ENCODE measurements around the gene TMEM179B. TPM values are rescaled to one million over a fixed set of nuclear protein-coding genes. Genes with fewer than 3 reads are reported as not detected.

Gene TMEM179B
- total and polyA plus RNA-seq, 9 of the 15 experiments (the other 6 are each of a cell fraction or from before 2014, with no cell fraction given): 27.7 to 105 (median 37.0) TPM

DNA sequence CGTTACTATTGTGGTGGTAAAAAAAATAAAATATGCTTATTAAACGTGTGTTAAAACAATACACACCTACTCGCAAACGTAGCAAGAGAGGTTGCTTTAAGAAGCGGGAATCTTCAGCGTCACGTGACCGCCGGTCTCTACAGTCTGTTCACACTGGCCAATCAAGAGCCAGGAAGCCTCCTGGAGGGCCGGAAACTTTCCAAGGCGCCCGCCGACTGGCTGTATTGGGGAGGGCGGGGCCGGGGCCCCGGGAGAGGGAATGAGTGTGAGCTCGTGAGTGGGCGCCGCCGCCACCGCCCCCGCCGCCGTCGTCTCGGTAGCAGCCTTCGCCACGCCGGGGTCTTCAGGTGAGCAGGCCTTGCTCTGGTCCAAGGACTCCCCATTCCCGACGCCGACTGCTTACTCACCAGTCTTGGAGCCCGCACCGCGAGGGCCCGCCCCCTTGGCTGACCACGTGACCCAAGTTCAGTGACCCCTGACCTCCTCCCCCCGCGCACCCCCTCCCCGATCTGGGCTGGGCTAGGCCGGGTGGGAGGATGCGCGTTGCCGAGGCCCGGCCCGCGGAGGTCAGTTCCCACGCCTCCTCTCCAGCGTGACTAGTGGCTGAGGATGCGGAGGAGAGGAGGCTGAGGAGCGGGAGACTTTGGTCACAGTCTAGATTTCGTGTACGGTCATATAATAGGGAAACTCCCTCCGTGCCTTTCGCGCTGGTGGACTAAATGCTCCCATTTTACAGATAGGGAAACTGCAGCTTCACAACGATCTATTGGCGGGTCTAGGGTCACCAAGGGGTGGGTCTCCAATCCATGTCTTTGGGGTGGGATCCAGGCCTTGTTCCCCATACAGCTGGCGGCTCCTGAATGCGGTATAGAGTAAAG is 15.8 kb upstream of the TMEM179B start, which contains the start of gene TAF6L (continued):
- TF ChIP-seq, protein P1, sequence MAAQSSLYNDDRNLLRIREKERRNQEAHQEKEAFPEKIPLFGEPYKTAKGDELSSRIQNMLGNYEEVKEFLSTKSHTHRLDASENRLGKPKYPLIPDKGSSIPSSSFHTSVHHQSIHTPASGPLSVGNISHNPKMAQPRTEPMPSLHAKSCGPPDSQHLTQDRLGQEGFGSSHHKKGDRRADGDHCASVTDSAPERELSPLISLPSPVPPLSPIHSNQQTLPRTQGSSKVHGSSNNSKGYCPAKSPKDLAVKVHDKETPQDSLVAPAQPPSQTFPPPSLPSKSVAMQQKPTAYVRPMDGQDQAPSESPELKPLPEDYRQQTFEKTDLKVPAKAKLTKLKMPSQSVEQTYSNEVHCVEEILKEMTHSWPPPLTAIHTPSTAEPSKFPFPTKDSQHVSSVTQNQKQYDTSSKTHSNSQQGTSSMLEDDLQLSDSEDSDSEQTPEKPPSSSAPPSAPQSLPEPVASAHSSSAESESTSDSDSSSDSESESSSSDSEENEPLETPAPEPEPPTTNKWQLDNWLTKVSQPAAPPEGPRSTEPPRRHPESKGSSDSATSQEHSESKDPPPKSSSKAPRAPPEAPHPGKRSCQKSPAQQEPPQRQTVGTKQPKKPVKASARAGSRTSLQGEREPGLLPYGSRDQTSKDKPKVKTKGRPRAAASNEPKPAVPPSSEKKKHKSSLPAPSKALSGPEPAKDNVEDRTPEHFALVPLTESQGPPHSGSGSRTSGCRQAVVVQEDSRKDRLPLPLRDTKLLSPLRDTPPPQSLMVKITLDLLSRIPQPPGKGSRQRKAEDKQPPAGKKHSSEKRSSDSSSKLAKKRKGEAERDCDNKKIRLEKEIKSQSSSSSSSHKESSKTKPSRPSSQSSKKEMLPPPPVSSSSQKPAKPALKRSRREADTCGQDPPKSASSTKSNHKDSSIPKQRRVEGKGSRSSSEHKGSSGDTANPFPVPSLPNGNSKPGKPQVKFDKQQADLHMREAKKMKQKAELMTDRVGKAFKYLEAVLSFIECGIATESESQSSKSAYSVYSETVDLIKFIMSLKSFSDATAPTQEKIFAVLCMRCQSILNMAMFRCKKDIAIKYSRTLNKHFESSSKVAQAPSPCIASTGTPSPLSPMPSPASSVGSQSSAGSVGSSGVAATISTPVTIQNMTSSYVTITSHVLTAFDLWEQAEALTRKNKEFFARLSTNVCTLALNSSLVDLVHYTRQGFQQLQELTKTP (IDR thresholded peaks at IDR 0.05; ENCODE audit: low read depth in 1 of 2, partially characterized antibody in 2 of 2): peak in 1 of 2 experiments; percentile 81
- TF ChIP-seq NCOA4 (IDR thresholded peaks at IDR 0.05; ENCODE audit: partially characterized antibody) (no peak), ZNF143 (CRISPR knock-in tag; IDR thresholded peaks at IDR 0.05) (no peak), HMGN3 (IDR thresholded peaks at IDR 0.05; ENCODE audit: borderline replicate concordance, extremely low read depth, insufficient read length, low read depth, low read length) (peak; percentile 76), MEIS2 (IDR thresholded peaks at IDR 0.05; ENCODE audit: partially characterized antibody) (no peak), ZKSCAN8 (CRISPR knock-in tag; IDR thresholded peaks at IDR 0.05) (no peak), RBM14 (IDR thresholded peaks at IDR 0.05; ENCODE audit: borderline replicate concordance, insufficient read depth, low read depth, low read length) (no peak), ZBTB5 (IDR thresholded peaks at IDR 0.05) (no peak), HCFC1 (IDR thresholded peaks at IDR 0.05; ENCODE audit: low read depth, low read length) (peak; percentile 6; the same call in 1 of the 2 replicates), ERF (CRISPR knock-in tag; IDR thresholded peaks at IDR 0.05) (no peak), SRSF9 (IDR thresholded peaks at IDR 0.05; ENCODE audit: borderline replicate concordance, low read depth, low read length) (no peak), ELF1 (tag; IDR thresholded peaks at IDR 0.05) (no peak), PTRF (tag; IDR thresholded peaks at IDR 0.05) (no peak), NR2C2 (CRISPR knock-in tag; IDR thresholded peaks at IDR 0.05) (peak; percentile 98), NR2C2 (tag; IDR thresholded peaks at IDR 0.05) (peak; percentile 99), ETV1 (tag; conservative IDR thresholded peaks at IDR 0.05; ENCODE audit: low read depth) (0 out of 2 replicates have a peak, but pooled peaks have one; percentile 2), ZC3H11A (IDR thresholded peaks at IDR 0.05; ENCODE audit: low read depth, low read length) (peak; percentile 49; the same call in 1 of the 2 replicates), TGIF2 (CRISPR knock-in tag; IDR thresholded peaks at IDR 0.05) (no peak), TCF3 (CRISPR knock-in tag; IDR thresholded peaks at IDR 0.05) (no peak; the same call in 1 of the 2 replicates)
- TF ChIP-seq, protein P2, sequence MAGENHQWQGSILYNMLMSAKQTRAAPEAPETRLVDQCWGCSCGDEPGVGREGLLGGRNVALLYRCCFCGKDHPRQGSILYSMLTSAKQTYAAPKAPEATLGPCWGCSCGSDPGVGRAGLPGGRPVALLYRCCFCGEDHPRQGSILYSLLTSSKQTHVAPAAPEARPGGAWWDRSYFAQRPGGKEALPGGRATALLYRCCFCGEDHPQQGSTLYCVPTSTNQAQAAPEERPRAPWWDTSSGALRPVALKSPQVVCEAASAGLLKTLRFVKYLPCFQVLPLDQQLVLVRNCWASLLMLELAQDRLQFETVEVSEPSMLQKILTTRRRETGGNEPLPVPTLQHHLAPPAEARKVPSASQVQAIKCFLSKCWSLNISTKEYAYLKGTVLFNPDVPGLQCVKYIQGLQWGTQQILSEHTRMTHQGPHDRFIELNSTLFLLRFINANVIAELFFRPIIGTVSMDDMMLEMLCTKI (IDR thresholded peaks at IDR 0.05; ENCODE audit: partially characterized antibody): no peak
